Mucosa of stomach (tissue), 1 donor: ENCODE data around the gene CCDC122.

ENCODE experiments used
- H3K27me3 ChIP-seq: one replicate; pipeline ENCODE4 v1.7.0; 2013; ENCODE audit warnings: mild to moderate bottlenecking, low read length; ENCODE audit not compliant: control insufficient read depth, insufficient read depth
- H3K36me3 ChIP-seq: one replicate; pipeline ENCODE4 v1.7.0; 2013; ENCODE audit warnings: low read length; ENCODE audit not compliant: control insufficient read depth, insufficient read depth
- H3K4me1 ChIP-seq: one replicate; pipeline ENCODE4 v1.7.0; 2013; ENCODE audit warnings: mild to moderate bottlenecking, low read length; ENCODE audit not compliant: control insufficient read depth, insufficient read depth
- H3K4me3 ChIP-seq: one replicate; pipeline ENCODE4 v1.7.0; 2013; ENCODE audit warnings: low read length
- H3K9ac ChIP-seq: one replicate; pipeline ENCODE4 v1.7.0; 2013; ENCODE audit warnings: mild to moderate bottlenecking, low read length, moderate library complexity
- H3K9me3 ChIP-seq: one replicate; pipeline ENCODE4 v1.7.0; 2013; ENCODE audit warnings: mild to moderate bottlenecking, low read length, moderate library complexity; ENCODE audit not compliant: control insufficient read depth
- donor health status: Pancreatic carcinoma.

CCDC122 gene

GRCh38 chr13:43895940-43896339 is 16.4 kb upstream of the CCDC122 start:
- Histone ChIP-seq H3K9ac (no peak overlapping the region), H3K9me3 (no peaks in the 10 kb centered on the region), H3K4me1 (no peaks in the 10 kb centered on the region), H3K36me3 (no peaks in the 10 kb centered on the region), H3K27me3 (no peaks in the 10 kb centered on the region), H3K4me3 (no peak overlapping the region)

GRCh38 chr13:43894438-43894837 is 14.9 kb upstream of the CCDC122 start:
- no peak overlapping the region for H3K4me3 ChIP-seq
- no peak overlapping the region for H3K9ac ChIP-seq
- H3K27me3 ChIP-seq: no peaks in the 10 kb centered on the region
- no peaks in the 10 kb centered on the region for H3K9me3 ChIP-seq
- H3K36me3 ChIP-seq: no peaks in the 10 kb centered on the region
- H3K4me1 ChIP-seq: no peaks in the 10 kb centered on the region

DNA sequence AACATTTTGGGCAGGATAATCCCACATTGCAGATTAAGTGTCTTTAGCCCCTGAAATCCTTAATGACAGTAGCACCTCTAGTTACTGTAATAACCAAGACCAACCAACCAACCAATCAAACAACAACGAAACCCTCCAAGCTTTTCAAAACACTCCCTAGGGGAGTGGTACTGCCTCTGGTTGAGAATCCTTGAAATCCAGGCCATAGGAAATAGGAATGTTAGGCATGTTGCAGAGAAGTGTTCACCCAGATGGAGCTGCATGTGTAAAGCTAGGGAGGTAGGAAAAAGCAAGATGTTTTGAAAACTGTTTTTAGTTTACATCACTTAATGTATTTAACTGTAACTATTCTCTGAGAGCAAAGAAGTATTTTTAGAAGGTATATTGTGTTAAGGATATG is 4.7 kb upstream of the CCDC122 start:
- Histone ChIP-seq H3K4me3 (no peak overlapping the region), H3K27me3 (no peaks in the 10 kb centered on the region), H3K36me3 (no peaks in the 10 kb centered on the region), H3K4me1 (no peaks in the 10 kb centered on the region), H3K9ac (no peak overlapping the region), H3K9me3 (no peaks in the 10 kb centered on the region)

- H3K27me3 ChIP-seq: no peaks in the 10 kb centered on the region
- H3K4me1 ChIP-seq: peaks cover 1% of the 10 kb centered on the region
- no peaks in the 10 kb centered on the region for H3K36me3 ChIP-seq
- H3K9me3 ChIP-seq: no peaks in the 10 kb centered on the region
- no peak overlapping the region for H3K4me3 ChIP-seq
- no peak overlapping the region for H3K9ac ChIP-seq
These were observed 4.1 kb upstream of the CCDC122 start for GRCh38 chr13:43883631-43884030.

- Histone ChIP-seq H3K9ac (no peak overlapping the region), H3K9me3 (no peaks in the 10 kb centered on the region), H3K4me3 (no peak overlapping the region), H3K4me1 (peaks cover 6% of the 10 kb centered on the region), H3K27me3 (no peaks in the 10 kb centered on the region), H3K36me3 (no peaks in the 10 kb centered on the region)
These were observed 2.0 kb upstream of the CCDC122 start for GRCh38 chr13:43881580-43881979.

DNA sequence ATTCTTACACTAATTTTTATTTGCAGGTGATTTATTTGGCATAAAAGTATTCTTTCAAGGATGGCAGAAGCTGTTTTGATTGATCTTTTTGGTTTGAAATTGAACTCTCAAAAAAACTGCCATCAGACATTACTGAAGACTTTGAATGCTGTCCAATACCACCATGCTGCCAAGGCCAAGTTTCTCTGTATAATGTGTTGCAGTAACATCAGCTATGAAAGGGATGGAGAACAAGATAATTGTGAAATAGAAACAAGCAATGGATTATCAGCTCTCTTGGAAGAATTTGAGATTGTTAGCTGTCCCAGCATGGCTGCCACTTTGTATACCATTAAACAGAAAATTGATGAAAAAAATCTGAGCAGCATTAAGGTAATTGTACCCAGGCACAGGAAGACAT is 1.4 kb upstream of the CCDC122 start:
- peaks cover 6% of the 10 kb centered on the region for H3K4me1 ChIP-seq

DNA sequence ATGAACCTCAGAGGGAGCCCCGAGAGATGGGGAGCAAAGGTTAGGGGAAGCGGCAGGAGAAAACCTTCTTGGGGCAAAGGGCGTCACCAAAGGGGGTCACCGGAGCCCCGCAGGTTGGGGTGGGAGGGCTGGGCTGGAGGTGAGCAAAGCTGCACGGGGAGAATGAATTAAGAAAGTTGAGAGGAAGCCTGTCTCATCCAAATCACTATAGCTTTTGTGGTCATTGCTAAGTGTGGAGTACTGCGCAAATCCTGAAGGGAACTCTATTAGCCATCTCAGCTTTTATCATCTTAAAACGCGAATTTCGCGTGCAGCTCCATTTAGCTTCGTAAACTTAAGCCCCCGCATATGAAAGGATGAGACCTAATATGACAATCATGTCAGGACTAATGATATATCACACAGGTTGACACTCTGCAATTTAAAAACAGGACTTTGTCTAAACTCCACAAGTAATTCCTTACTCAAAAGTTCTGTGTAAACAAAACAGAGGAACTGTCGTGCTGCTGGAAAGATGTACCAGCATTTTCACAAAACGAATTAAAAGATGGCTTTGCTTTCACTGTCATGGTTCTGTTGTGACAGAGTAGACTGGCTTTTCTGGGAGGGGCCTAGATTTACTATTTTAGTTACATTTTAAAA is 795 bp upstream of the CCDC122 start:
- Histone ChIP-seq H3K4me3 (peak overlapping the region; percentile 22), H3K4me1 (peaks cover 6% of the 10 kb centered on the region), H3K36me3 (no peaks in the 10 kb centered on the region), H3K9me3 (no peaks in the 10 kb centered on the region), H3K9ac (peak overlapping the region; percentile 93), H3K27me3 (no peaks in the 10 kb centered on the region)

More for the DNA sequence above, 1.4 kb upstream of the CCDC122 start:
- Histone ChIP-seq H3K27me3 (no peaks in the 10 kb centered on the region), H3K9ac (no peak overlapping the region), H3K9me3 (no peaks in the 10 kb centered on the region), H3K36me3 (no peaks in the 10 kb centered on the region), H3K4me3 (no peak overlapping the region)

- Histone ChIP-seq H3K36me3 (no peaks in the 10 kb centered on the region), H3K9me3 (no peaks in the 10 kb centered on the region), H3K27me3 (no peaks in the 10 kb centered on the region), H3K9ac (peak within 1 kb of the TSS; percentile 93), H3K4me3 (peak within 1 kb of the TSS; percentile 70), H3K4me1 (peaks cover 6% of the 10 kb centered on the region)
These were observed 228 bp upstream of the CCDC122 start, which contains the start of gene LACC1 for GRCh38 chr13:43879755-43880181. LACC1 (plus strand) TSS chr13:43879904; CDS start chr13:43880986, 1,082 bp downstream.

GRCh38 chr13:43877766-43878165 is 1.8 kb downstream of the CCDC122 start:
- Histone ChIP-seq H3K9me3 (no peaks in the 10 kb centered on the region), H3K27me3 (no peaks in the 10 kb centered on the region), H3K9ac (no peak overlapping the region), H3K36me3 (no peaks in the 10 kb centered on the region), H3K4me1 (peaks cover 6% of the 10 kb centered on the region), H3K4me3 (no peak overlapping the region)

DNA sequence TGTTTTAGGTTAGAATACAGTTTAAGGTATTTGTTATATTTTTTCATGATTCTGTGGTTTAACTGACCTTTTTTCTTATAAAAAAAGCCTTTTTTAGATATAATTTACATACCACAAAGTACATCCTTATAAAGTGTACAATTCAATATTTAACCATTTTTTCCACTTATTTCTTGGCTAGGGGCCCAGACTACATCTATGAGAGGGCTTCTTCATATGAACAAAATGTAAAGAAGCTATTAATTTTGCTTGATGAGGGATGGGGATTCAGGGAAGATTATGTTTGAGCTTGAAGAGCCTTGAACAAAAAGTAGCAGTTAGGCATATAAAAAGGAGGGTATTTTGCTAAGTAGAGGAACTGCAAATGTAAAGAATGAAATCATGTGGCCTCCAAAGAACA is 2.2 kb downstream of the CCDC122 start:
- H3K4me1 ChIP-seq: peaks cover 6% of the 10 kb centered on the region
- no peaks in the 10 kb centered on the region for H3K9me3 ChIP-seq
- H3K4me3 ChIP-seq: no peak overlapping the region
- no peak overlapping the region for H3K9ac ChIP-seq
- H3K36me3 ChIP-seq: no peaks in the 10 kb centered on the region
- no peaks in the 10 kb centered on the region for H3K27me3 ChIP-seq

- H3K36me3 ChIP-seq: no peaks in the 10 kb centered on the region
- no peaks in the 10 kb centered on the region for H3K27me3 ChIP-seq
- H3K9ac ChIP-seq: no peak overlapping the region
- H3K4me3 ChIP-seq: no peak overlapping the region
- H3K4me1 ChIP-seq: peaks cover 6% of the 10 kb centered on the region
- H3K9me3 ChIP-seq: no peaks in the 10 kb centered on the region
These were observed 3.2 kb downstream of the CCDC122 start for GRCh38 chr13:43876366-43876765.

GRCh38 chr13:43874504-43875092 is 4.9 kb downstream of the CCDC122 start:
- H3K9me3 ChIP-seq: no peaks in the 10 kb centered on the region
- H3K27me3 ChIP-seq: no peaks in the 10 kb centered on the region
- no peaks in the 10 kb centered on the region for H3K36me3 ChIP-seq
- no peak overlapping the region for H3K4me3 ChIP-seq
- peaks cover 6% of the 10 kb centered on the region for H3K4me1 ChIP-seq
- no peak overlapping the region for H3K9ac ChIP-seq
